Measurements from ENCODE around the gene IL25. TPM values are rescaled to one million over a fixed set of nuclear protein-coding genes. Genes with fewer than 3 reads are reported as not detected.

Gene IL25
- total and polyA plus RNA-seq, 2 experiments from 2014 or later = not detected

DNA sequence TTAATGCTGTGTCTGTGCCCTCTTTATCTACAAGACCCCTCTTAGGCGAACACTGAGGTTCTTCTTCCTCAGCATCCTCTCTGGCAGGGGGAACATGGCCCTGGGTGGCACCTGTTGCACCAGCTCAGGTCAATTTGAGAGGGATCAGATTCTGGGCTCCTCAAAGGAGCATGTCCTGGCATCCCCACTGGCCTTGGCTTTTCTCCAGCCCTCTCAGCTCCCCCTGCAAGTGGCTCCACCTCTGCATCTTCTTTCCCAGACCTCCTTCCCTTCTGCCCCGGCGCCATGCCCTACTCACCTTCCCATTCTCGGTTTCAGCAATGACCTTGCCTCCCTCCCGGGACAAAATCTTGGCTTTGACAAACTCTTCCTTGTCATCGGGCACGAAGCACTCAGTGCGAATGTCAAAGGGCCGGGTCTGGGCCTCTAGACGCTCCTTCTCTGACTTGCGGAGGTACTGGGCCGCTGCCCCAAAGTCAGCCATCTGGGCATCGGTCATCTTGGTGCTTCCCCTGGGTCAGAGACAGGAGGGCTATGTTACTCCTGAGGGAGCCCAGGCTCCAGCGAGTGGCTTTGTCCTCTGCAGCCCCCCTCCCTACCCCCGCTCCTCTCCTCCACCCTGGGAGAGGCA, 34.2 kb downstream of the IL25 start:
- Histone ChIP-seq H3K27ac (ENCODE audit: low read depth) (no peak overlapping the region), H3F3A (replicated peaks; ENCODE audit: low read depth) (no peaks in the 10 kb centered on the region), H3K27me3 (ENCODE audit: insufficient read depth) (no peaks in the 10 kb centered on the region), H2AFZ (no peak overlapping the region), H3K4me1 (ENCODE audit: insufficient read depth) (no peaks in the 10 kb centered on the region), H4K20me1 (replicated peaks; ENCODE audit: insufficient read depth) (no peaks in the 10 kb centered on the region), H3K4me2 (no peak overlapping the region), H3K79me2 (replicated peaks; ENCODE audit: insufficient read depth) (no peaks in the 10 kb centered on the region), H3K36me3 (ENCODE audit: insufficient read depth) (no peaks in the 10 kb centered on the region), H3K4me3 (no peak overlapping the region), H3K9me2 (ENCODE audit: insufficient read depth) (no peaks in the 10 kb centered on the region)
- DNase-seq (ENCODE audit: low spot score) (no peak), ATAC-seq (no peak)
- TF ChIP-seq EZH2phosphoT487 (IDR thresholded peaks at IDR 0.05; ENCODE audit: unreplicated experiment) (no peak), CREB1 (CRISPR knock-in tag; IDR thresholded peaks at IDR 0.05; ENCODE audit: low read depth) (no peak), STAT1 (IDR thresholded peaks at IDR 0.05; ENCODE audit: unreplicated experiment) (no peak), JUNB (IDR thresholded peaks at IDR 0.05; ENCODE audit: unreplicated experiment) (no peak), POLR2AphosphoS5 (IDR thresholded peaks at IDR 0.05; ENCODE audit: low read depth) (no peak), ZNF114 (CRISPR knock-in tag; IDR thresholded peaks at IDR 0.05) (no peak), NANOG (IDR thresholded peaks at IDR 0.05; ENCODE audit: borderline replicate concordance) (no peak), ZNF331 (CRISPR knock-in tag; IDR thresholded peaks at IDR 0.05; ENCODE audit: low read depth) (no peak), EZH2 (IDR thresholded peaks at IDR 0.05; ENCODE audit: low read depth, unreplicated experiment) (no peak)
- TF ChIP-seq, protein P1, sequence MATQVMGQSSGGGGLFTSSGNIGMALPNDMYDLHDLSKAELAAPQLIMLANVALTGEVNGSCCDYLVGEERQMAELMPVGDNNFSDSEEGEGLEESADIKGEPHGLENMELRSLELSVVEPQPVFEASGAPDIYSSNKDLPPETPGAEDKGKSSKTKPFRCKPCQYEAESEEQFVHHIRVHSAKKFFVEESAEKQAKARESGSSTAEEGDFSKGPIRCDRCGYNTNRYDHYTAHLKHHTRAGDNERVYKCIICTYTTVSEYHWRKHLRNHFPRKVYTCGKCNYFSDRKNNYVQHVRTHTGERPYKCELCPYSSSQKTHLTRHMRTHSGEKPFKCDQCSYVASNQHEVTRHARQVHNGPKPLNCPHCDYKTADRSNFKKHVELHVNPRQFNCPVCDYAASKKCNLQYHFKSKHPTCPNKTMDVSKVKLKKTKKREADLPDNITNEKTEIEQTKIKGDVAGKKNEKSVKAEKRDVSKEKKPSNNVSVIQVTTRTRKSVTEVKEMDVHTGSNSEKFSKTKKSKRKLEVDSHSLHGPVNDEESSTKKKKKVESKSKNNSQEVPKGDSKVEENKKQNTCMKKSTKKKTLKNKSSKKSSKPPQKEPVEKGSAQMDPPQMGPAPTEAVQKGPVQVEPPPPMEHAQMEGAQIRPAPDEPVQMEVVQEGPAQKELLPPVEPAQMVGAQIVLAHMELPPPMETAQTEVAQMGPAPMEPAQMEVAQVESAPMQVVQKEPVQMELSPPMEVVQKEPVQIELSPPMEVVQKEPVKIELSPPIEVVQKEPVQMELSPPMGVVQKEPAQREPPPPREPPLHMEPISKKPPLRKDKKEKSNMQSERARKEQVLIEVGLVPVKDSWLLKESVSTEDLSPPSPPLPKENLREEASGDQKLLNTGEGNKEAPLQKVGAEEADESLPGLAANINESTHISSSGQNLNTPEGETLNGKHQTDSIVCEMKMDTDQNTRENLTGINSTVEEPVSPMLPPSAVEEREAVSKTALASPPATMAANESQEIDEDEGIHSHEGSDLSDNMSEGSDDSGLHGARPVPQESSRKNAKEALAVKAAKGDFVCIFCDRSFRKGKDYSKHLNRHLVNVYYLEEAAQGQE (IDR thresholded peaks at IDR 0.05; ENCODE audit: unreplicated experiment) = no peak
- TF ChIP-seq, protein P2, sequence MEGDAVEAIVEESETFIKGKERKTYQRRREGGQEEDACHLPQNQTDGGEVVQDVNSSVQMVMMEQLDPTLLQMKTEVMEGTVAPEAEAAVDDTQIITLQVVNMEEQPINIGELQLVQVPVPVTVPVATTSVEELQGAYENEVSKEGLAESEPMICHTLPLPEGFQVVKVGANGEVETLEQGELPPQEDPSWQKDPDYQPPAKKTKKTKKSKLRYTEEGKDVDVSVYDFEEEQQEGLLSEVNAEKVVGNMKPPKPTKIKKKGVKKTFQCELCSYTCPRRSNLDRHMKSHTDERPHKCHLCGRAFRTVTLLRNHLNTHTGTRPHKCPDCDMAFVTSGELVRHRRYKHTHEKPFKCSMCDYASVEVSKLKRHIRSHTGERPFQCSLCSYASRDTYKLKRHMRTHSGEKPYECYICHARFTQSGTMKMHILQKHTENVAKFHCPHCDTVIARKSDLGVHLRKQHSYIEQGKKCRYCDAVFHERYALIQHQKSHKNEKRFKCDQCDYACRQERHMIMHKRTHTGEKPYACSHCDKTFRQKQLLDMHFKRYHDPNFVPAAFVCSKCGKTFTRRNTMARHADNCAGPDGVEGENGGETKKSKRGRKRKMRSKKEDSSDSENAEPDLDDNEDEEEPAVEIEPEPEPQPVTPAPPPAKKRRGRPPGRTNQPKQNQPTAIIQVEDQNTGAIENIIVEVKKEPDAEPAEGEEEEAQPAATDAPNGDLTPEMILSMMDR (conservative IDR thresholded peaks at IDR 0.05; ENCODE audit: low read depth in 2 of 2) = no peak
- TF ChIP-seq, protein P3, sequence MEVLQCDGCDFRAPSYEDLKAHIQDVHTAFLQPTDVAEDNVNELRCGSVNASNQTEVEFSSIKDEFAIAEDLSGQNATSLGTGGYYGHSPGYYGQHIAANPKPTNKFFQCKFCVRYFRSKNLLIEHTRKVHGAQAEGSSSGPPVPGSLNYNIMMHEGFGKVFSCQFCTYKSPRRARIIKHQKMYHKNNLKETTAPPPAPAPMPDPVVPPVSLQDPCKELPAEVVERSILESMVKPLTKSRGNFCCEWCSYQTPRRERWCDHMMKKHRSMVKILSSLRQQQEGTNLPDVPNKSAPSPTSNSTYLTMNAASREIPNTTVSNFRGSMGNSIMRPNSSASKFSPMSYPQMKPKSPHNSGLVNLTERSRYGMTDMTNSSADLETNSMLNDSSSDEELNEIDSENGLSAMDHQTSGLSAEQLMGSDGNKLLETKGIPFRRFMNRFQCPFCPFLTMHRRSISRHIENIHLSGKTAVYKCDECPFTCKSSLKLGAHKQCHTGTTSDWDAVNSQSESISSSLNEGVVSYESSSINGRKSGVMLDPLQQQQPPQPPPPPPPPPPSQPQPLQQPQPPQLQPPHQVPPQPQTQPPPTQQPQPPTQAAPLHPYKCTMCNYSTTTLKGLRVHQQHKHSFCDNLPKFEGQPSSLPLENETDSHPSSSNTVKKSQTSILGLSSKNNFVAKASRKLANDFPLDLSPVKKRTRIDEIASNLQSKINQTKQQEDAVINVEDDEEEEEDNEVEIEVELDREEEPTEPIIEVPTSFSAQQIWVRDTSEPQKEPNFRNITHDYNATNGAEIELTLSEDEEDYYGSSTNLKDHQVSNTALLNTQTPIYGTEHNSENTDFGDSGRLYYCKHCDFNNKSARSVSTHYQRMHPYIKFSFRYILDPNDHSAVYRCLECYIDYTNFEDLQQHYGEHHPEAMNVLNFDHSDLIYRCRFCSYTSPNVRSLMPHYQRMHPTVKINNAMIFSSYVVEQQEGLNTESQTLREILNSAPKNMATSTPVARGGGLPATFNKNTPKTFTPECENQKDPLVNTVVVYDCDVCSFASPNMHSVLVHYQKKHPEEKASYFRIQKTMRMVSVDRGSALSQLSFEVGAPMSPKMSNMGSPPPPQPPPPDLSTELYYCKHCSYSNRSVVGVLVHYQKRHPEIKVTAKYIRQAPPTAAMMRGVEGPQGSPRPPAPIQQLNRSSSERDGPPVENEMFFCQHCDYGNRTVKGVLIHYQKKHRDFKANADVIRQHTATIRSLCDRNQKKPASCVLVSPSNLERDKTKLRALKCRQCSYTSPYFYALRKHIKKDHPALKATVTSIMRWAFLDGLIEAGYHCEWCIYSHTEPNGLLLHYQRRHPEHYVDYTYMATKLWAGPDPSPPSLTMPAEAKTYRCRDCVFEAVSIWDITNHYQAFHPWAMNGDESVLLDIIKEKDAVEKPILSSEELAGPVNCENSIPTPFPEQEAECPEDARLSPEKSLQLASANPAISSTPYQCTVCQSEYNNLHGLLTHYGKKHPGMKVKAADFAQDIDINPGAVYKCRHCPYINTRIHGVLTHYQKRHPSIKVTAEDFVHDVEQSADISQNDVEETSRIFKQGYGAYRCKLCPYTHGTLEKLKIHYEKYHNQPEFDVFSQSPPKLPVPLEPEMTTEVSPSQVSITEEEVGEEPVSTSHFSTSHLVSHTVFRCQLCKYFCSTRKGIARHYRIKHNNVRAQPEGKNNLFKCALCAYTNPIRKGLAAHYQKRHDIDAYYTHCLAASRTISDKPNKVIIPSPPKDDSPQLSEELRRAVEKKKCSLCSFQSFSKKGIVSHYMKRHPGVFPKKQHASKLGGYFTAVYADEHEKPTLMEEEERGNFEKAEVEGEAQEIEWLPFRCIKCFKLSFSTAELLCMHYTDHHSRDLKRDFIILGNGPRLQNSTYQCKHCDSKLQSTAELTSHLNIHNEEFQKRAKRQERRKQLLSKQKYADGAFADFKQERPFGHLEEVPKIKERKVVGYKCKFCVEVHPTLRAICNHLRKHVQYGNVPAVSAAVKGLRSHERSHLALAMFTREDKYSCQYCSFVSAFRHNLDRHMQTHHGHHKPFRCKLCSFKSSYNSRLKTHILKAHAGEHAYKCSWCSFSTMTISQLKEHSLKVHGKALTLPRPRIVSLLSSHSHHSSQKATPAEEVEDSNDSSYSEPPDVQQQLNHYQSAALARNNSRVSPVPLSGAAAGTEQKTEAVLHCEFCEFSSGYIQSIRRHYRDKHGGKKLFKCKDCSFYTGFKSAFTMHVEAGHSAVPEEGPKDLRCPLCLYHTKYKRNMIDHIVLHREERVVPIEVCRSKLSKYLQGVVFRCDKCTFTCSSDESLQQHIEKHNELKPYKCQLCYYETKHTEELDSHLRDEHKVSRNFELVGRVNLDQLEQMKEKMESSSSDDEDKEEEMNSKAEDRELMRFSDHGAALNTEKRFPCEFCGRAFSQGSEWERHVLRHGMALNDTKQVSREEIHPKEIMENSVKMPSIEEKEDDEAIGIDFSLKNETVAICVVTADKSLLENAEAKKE (CRISPR knock-in tag; IDR thresholded peaks at IDR 0.05) = no peak
- TF ChIP-seq, protein P4, sequence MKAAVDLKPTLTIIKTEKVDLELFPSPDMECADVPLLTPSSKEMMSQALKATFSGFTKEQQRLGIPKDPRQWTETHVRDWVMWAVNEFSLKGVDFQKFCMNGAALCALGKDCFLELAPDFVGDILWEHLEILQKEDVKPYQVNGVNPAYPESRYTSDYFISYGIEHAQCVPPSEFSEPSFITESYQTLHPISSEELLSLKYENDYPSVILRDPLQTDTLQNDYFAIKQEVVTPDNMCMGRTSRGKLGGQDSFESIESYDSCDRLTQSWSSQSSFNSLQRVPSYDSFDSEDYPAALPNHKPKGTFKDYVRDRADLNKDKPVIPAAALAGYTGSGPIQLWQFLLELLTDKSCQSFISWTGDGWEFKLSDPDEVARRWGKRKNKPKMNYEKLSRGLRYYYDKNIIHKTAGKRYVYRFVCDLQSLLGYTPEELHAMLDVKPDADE (IDR thresholded peaks at IDR 0.05) = no peak
- no peak overlapping the region; the same call in 2 of the 3 replicates for H3K4me3 Mint-ChIP-seq
- peaks cover 6% of the 10 kb centered on the region; the same call in 2 of the 3 replicates for H3K4me1 Mint-ChIP-seq
- peaks cover 23% of the 10 kb centered on the region for H3K27me3 Mint-ChIP-seq (ENCODE audit: insufficient read depth, low read depth, poor library complexity)
- no peak overlapping the region for H3K27ac Mint-ChIP-seq
- H3K36me3 Mint-ChIP-seq (ENCODE audit: low read depth) = no peaks in the 10 kb centered on the region; the same call in 2 of the 3 replicates
- no peaks in the 10 kb centered on the region; the same call in 2 of the 3 replicates for H3K9me3 Mint-ChIP-seq

Data from GM23338 (cell line).